Uterus (tissue), 4 donors: ENCODE data around the gene DUSP14. TPM values are rescaled to one million over a fixed set of nuclear protein-coding genes. Genes with fewer than 3 reads are reported as not detected.
A peak's percentile ranks its signal among the peaks of the same experiment; 100 is the strongest.

Source experiments
- DNase-seq, 2 donors: peaks; one replicate each; pipeline ENCODE4 v3.0.0-alpha.2; 2019 to 2020
- H3K27ac ChIP-seq, 2 donors: fragments of 200-600 bp; sonication (generic); 1 replicate in 1 of 2; 2 replicates in 1 of 2; pipeline ENCODE4 v1.5.1; 2016 to 2018
- H3K27me3 ChIP-seq, 2 donors: fragments of 200-600 bp; sonication (generic); one replicate each; pipeline ENCODE4 v1.5.1; 2018 to 2019; ENCODE audit warnings: control low read depth in 1 of 2
- H3K36me3 ChIP-seq, 2 donors: fragments of 200-600 bp; sonication (generic); one replicate each; pipeline ENCODE4 v1.5.1; 2019; ENCODE audit warnings: control low read depth in 1 of 2
- H3K4me1 ChIP-seq, 2 donors: fragments of 200-600 bp; sonication (generic); one replicate each; pipeline ENCODE4 v1.5.1; 2018 to 2019; ENCODE audit warnings: control low read depth in 1 of 2
- H3K4me3 ChIP-seq, 2 donors: fragments of 200-600 bp; sonication (generic); 1 replicate in 1 of 2; 2 replicates in 1 of 2; pipeline ENCODE4 v1.5.1; 2018 to 2019; ENCODE audit warnings: mild to moderate bottlenecking in 1 of 2
- H3K9me3 ChIP-seq, 2 donors: fragments of 200-600 bp; sonication (generic); one replicate each; pipeline ENCODE4 v1.5.1; 2019; ENCODE audit warnings: control low read depth in 1 of 2
- POLR2A ChIP-seq, 2 donors: fragments of 450-650 bp; IDR thresholded peaks; one replicate each; pipeline ENCODE4 v1.6.1; 2016; ENCODE audit warnings: antibody characterized with exemption in 2 of 2, mild to moderate bottlenecking in 1 of 2, moderate library complexity in 1 of 2
- intact Hi-C: fragments of 100-400 bp; cut with DNase I; formaldehyde crosslinking; loops from one replicate; pipeline ENCODE4 v1.15.1; 2023; ENCODE audit warnings: low total_unique reads
- total RNA-seq, 4 donors: library from RNA; depleted of rRNA in 3 of 4; stranded (reverse); fragments of >200 nt in 3 of 4; gene quantifications; one replicate each; pipeline versions ENCODE4 v1.1.0 to v1.2.4, GENCODE V29; 2014 to 2023
- TF ChIP-seq, protein P1 (sequence below), 4 experiments: fragments of 200-600 bp in 2 of 4; fragments of 450-650 bp in 2 of 4; sonication (generic) in 2 of 4; IDR thresholded peaks; one replicate each; pipeline ENCODE4 v1.5.1; 2016 to 2019; ENCODE audit warnings: antibody characterized with exemption in 4 of 4, mild to moderate bottlenecking in 2 of 4, moderate library complexity in 1 of 4
- donor health status: DM: yes; HTN: yes; CAD: no.

The DUSP14 gene
- total RNA-seq, 4 donors from 2014 or later = 10.4 to 70.0 (median 32.6) TPM

DNA sequence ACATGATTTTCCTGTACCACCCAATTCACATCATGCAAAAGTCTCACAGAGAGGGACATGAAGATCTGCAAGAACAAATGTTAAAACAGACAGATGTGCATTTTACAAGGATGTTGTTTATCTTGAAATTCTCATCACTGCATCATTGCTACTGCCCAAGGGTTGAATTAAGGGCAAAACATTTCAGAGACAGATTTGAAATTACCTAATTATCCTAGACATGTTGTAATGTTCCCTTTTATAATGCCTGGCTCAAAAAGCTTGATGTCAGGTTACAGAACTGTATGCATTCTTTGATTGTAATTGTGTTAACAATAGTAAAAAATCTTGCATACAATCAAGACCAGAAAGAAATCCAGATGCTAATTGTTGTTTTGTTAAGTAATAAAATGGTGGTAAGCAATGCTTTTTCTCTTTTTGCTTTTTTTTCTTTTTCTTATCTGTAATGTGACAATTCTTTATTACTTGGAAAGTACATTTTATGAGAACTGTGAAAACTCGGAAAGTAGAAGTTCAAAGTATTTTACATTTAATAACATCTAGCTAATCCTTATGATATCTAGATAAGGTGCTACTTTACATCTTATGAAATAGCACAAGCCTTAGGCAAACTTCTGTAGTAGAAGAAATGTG is 3.6 kb upstream of the DUSP14 start:
- no peaks in the 10 kb centered on the region for H3K9me3 ChIP-seq
- no peak for DNase-seq
- no peaks in the 10 kb centered on the region for H3K27me3 ChIP-seq
- no peaks in the 10 kb centered on the region for H3K36me3 ChIP-seq
- H3K27ac ChIP-seq = no peak overlapping the region
- no peaks in the 10 kb centered on the region for H3K4me1 ChIP-seq
- no peak overlapping the region for H3K4me3 ChIP-seq
- no peak for TF ChIP-seq POLR2A (IDR thresholded peaks at IDR 0.05)
- TF ChIP-seq, protein P1, sequence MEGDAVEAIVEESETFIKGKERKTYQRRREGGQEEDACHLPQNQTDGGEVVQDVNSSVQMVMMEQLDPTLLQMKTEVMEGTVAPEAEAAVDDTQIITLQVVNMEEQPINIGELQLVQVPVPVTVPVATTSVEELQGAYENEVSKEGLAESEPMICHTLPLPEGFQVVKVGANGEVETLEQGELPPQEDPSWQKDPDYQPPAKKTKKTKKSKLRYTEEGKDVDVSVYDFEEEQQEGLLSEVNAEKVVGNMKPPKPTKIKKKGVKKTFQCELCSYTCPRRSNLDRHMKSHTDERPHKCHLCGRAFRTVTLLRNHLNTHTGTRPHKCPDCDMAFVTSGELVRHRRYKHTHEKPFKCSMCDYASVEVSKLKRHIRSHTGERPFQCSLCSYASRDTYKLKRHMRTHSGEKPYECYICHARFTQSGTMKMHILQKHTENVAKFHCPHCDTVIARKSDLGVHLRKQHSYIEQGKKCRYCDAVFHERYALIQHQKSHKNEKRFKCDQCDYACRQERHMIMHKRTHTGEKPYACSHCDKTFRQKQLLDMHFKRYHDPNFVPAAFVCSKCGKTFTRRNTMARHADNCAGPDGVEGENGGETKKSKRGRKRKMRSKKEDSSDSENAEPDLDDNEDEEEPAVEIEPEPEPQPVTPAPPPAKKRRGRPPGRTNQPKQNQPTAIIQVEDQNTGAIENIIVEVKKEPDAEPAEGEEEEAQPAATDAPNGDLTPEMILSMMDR (IDR thresholded peaks at IDR 0.05) = no peak
- intact Hi-C loops = no loop called here

DNA sequence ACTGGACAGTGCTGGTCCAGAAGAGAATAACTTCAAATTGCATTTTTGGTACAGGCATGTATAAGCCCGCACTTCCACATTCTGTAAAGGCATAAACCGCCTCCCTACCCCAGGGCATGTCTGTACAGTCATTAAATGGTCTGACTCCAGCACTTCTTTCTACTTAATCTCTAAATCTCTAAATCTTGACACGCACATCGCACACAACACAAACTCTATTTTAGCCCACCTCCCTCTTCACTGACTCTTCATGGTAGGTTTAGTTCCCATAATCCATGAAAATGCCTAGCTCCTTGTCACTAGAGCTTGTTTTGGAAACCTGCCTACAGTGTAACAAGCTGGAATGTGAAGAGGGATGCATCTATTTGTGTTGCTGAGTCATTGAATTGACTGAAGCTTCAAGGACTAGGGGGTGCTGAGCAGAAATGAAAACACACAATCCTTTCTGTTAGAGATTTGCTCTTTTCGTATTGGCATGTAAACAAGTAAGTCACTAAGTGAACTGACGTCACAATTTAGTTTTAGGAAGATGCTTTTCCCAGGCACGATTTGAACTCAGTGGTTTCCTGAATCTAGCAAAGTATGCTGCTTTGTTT is 1.6 kb upstream of the DUSP14 start:
- Histone ChIP-seq H3K4me1 (no peaks in the 10 kb centered on the region), H3K9me3 (no peaks in the 10 kb centered on the region), H3K36me3 (no peaks in the 10 kb centered on the region), H3K27ac (peak overlapping the region; percentile 84 to 86), H3K4me3 (peak overlapping the region in 1 of 2 donors; percentile 97), H3K27me3 (no peaks in the 10 kb centered on the region)
- no peak for DNase-seq
- intact Hi-C loops = no loop called here
- TF ChIP-seq POLR2A (IDR thresholded peaks at IDR 0.05) = no peak
- TF ChIP-seq, protein P1 (IDR thresholded peaks at IDR 0.05) = no peak

DNA sequence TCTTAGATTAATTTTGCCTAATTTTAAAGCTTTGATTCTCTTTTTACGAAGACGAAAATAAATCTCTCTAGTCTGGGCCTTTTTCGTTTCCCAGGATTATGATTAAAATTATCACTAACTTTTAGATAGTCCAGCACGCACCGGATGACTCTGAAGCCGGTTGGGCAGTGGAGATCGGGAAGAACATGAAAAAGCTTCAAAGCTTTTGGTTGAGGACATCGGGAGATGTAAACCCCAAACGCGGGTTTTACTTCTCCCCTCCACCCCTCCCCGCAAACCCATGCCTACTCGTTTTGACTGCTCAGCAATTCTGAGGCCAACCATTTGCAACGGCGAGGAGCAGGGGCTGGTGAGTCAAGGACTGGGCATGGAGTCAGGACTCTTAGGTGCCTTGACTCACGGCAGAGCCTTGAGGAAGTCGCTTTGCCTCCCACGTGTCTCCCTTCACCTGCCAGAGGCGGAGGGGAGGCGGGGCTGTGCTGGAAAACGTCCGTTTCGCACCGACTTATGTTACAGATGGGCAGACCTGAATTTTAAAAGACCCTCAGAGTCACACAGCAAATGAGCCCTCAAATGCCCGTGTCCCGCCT is 989 bp upstream of the DUSP14 start:
- Histone ChIP-seq H3K4me1 (no peaks in the 10 kb centered on the region), H3K27ac (peak overlapping the region; percentile 84 to 86), H3K9me3 (no peaks in the 10 kb centered on the region), H3K27me3 (no peaks in the 10 kb centered on the region), H3K4me3 (peak overlapping the region; percentile 88 to 97), H3K36me3 (no peaks in the 10 kb centered on the region)
- intact Hi-C loops = no loop called here
- peak; percentile 80 to 89 for DNase-seq
- peak in 1 of 2 donors; percentile 16 for TF ChIP-seq POLR2A (IDR thresholded peaks at IDR 0.05)
- TF ChIP-seq, protein P1 (IDR thresholded peaks at IDR 0.05) = no peak

DNA sequence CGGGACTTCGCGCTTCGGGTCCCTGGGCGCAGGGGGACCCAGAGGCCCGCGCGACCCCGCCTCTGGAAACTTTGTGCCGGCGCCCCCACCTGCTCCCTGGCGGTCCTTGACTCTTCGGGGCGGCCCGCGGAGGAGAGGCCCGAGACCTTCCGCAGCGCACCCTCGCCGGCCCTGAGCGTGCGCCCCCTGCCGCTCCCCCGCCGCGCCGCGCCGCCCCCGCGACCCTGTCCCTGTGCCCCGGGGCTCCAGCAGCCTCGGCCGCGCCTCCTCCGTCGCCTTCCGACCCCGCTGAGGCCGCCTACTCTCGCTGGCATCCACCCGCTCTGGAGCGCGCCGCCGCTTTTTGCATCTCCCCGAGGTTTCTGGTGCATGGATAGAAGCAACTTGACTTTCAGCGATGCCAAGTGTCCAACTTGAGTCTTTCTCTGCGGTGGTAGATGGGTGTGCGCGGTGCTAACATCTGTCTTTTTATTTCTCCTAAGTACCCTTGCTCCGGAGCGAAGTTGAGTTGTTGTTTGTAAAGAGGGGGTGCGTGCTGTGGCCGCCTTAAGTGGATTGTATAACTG is 414 bp downstream of the DUSP14 start:
- intact Hi-C loops = no loop called here
- Histone ChIP-seq H3K36me3 (no peaks in the 10 kb centered on the region), H3K4me1 (no peaks in the 10 kb centered on the region), H3K27me3 (no peaks in the 10 kb centered on the region), H3K4me3 (peak overlapping the region; percentile 35 to 97), H3K27ac (peak overlapping the region; percentile 84 to 89), H3K9me3 (no peaks in the 10 kb centered on the region)
- peak; percentile 52 to 66 for DNase-seq
- TF ChIP-seq POLR2A (IDR thresholded peaks at IDR 0.05) = peak in 1 of 2 donors; percentile 7
- TF ChIP-seq, protein P1 (IDR thresholded peaks at IDR 0.05) = peak in 2 of 4 experiments; percentile 21 to 37
